RPMI8226 (cell line): ENCODE measurements around the gene KIZ.
"Not testable (repeated sequence)": the region's sequence is repeated elsewhere in the genome, so short reads cannot be mapped to it uniquely, and the experiment has no call there.

Experiments
- DNase-seq: peaks from one replicate; pipeline ENCODE4 v3.0.0-alpha.2; 2015

KIZ gene

GRCh38 chr20:21139881-21140566 is 14.1 kb downstream of the KIZ start:
- DNase-seq: no peak

GRCh38 chr20:21141825-21142224 is 15.9 kb downstream of the KIZ start:
- no peak for DNase-seq

- DNase-seq: no peak
Observed at GRCh38 chr20:21143194-21143890, 17.5 kb downstream of the KIZ start.

GRCh38 chr20:21145424-21145823 is 19.5 kb downstream of the KIZ start:
- no peak for DNase-seq

- no peak for DNase-seq
Observed at GRCh38 chr20:21146215-21146614, 20.3 kb downstream of the KIZ start.

- no peak for DNase-seq
Observed at GRCh38 chr20:21147593-21147992, 21.7 kb downstream of the KIZ start.

- DNase-seq: no peak
Observed at GRCh38 chr20:21149344-21149743, 23.5 kb downstream of the KIZ start.

GRCh38 chr20:21151791-21152190 is 25.9 kb downstream of the KIZ start:
- no peak for DNase-seq

- DNase-seq: no peak
Observed at GRCh38 chr20:21154692-21155091, 28.8 kb downstream of the KIZ start.

GRCh38 chr20:21155268-21155667 is 29.4 kb downstream of the KIZ start:
- DNase-seq: no peak

- no peak for DNase-seq
Observed at GRCh38 chr20:21156266-21156665, 30.4 kb downstream of the KIZ start.

- no peak for DNase-seq
Observed at GRCh38 chr20:21157006-21157405, 31.1 kb downstream of the KIZ start.

GRCh38 chr20:21159658-21160380 is 33.9 kb downstream of the KIZ start:
- DNase-seq: no peak

GRCh38 chr20:21161926-21162325 is 36.0 kb downstream of the KIZ start:
- no peak for DNase-seq

- no peak for DNase-seq
Observed at GRCh38 chr20:21162631-21163030, 36.7 kb downstream of the KIZ start.

- DNase-seq: no peak
Observed at GRCh38 chr20:21166801-21167200, 40.9 kb downstream of the KIZ start.

- DNase-seq: no peak
Observed at GRCh38 chr20:21167261-21167660, 41.4 kb downstream of the KIZ start.

- not testable (repeated sequence) for DNase-seq
Observed at GRCh38 chr20:21168061-21168460, 42.2 kb downstream of the KIZ start.

- DNase-seq: no peak
Observed at GRCh38 chr20:21172626-21173025, 46.7 kb downstream of the KIZ start.

- no peak for DNase-seq
Observed at GRCh38 chr20:21173485-21173884, 47.6 kb downstream of the KIZ start.

- DNase-seq: no peak
Observed at GRCh38 chr20:21174516-21175239, 48.8 kb downstream of the KIZ start.

- no peak for DNase-seq
Observed at GRCh38 chr20:21175433-21175832, 49.6 kb downstream of the KIZ start.

- no peak for DNase-seq
Observed at GRCh38 chr20:21177767-21178166, 51.9 kb downstream of the KIZ start.
